Fibroblast of skin of abdomen (primary cell): ENCODE results near the gene APPL2.

ENCODE experiments used
- DNase-seq: peaks from one replicate; pipeline ENCODE4 v3.0.0-alpha.2; 2013

Gene APPL2

GRCh38 chr12:105222726-105223351 lies 13.1 kb downstream of the APPL2 start:
- DNase-seq = peak; percentile 58

DNA sequence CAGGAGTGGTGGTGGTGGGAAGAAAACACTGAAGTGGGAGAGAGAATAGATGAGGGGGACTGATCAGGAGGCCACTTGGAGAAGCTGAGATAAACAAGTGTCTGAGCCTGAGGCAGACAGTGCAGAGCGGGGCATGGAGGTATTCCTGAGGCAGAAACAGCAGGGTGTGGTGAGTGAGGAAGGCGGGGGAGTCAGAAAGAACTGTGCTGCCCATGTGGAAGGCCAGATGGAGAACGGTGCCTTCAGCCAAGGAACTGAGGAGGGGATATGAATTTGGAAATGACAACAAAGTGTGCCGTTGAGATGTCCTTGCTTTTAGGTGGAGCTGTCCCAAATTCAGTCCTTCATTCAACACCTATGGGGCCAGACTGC lies 13.7 kb downstream of the APPL2 start:
- DNase-seq = no peak

DNA sequence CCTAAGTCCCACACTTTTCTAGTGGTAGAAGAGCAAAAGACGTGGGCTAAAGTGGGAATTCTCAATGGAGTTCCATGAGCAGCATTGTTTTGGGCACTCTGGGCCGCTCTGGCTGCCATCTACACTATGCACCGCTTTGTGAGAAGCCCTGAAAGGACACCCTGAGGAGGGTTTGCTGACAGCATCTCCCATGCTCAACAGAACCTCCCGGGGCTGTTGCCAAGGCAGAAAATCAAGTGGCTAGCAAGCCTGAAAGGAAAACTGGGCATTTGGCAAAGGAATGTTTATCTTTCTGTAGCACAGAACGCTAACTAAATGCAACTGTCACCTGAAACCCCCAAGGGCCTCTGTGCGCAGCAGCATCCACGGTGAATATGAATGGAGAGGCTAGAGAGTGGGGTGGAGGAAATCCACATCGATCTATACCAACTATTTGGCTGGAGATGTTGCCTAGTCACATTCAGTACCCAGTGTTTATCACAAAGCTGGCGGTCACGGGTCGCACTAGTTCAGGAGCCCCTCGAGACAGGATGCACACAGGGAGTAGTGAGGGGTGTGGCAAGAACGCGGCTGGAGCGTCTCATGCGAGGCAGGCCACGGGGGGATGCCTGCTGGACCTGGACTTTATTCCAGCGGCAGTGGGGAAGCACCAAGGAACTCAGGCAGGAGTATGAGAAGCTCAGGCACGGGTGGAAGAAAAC lies 14.2 kb downstream of the APPL2 start:
- no peak for DNase-seq

DNA sequence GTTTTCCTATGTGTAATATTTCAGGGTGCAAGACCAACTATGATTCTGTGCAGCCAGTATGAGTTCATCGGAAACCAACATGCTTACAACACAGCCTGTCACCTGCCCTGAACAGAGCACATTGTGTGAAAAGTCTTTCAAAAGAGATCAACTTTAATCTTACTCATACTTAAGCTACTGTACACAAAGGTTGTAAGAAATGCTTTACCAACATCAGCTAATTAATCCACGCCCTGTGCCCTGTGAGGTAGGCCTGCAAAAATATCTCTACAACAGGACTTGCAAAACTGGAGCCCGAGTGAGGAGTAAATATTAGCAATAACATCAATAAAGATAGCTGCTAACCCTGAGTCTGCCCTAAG lies 15.1 kb downstream of the APPL2 start:
- DNase-seq = no peak

GRCh38 chr12:105220150-105220928 lies 15.6 kb downstream of the APPL2 start:
- DNase-seq = no peak

- DNase-seq = no peak
Measured at GRCh38 chr12:105219261-105220028, 16.5 kb downstream of the APPL2 start.

- peak; percentile 43 for DNase-seq
Measured at GRCh38 chr12:105218434-105218833, 17.5 kb downstream of the APPL2 start.

DNA sequence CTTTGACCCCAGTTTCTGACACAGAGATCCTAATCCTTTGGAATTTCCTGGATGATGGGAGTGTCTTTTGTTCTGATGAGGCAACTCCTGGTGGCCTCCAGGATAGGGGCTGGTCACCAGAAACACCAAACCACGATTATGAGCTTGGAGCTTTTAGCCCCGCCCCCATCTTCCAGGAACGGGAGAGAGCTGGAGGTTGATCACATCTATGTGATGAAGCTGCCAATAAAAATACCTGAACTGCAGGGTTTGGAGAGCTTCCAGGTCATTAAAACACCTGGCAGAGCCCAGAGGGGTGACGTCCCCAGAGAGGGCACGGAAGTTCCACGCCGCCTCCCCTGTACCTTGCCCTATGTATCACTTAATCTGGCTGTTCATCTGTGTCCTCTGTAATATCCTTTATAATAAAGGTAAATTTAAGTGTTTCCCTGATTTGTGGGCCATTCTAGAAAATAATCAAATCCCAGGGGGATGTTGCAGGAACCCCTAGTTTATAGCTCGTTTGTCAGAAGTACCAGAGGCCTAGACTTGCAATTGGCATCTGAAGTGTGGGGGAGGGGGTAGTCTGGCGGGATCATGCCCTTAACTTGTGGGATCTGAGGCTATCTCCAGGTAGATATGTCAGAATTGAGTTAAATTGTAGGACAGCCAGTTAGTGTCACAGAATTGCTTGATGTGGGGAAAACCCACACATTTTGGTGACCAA lies 21.2 kb downstream of the APPL2 start:
- DNase-seq = peak; percentile 45

DNA sequence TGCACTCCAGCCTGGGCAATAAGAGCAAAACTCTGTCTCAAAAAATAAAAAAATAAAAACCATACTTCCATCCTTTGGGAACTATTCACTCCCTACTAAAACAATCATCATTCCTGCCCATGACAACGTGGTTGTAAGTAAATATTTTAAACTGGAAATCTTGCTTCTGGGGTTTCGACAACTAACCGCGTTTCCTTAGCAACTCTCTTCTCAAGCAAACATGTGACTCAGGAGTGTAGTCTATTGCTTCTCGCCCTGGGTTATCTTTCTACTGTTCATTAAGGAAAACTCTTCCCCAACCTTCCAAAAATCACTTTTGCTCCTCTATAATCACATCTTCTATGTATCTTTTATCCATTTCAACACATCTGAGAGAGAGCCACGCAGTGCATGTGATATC lies 21.8 kb downstream of the APPL2 start:
- peak; percentile 40 for DNase-seq

GRCh38 chr12:105212438-105212837 lies 23.5 kb downstream of the APPL2 start:
- DNase-seq = peak; percentile 90

GRCh38 chr12:105209091-105209490 lies 26.9 kb downstream of the APPL2 start:
- DNase-seq = no peak

- no peak for DNase-seq
Measured at GRCh38 chr12:105206686-105207374, 29.1 kb downstream of the APPL2 start.

DNA sequence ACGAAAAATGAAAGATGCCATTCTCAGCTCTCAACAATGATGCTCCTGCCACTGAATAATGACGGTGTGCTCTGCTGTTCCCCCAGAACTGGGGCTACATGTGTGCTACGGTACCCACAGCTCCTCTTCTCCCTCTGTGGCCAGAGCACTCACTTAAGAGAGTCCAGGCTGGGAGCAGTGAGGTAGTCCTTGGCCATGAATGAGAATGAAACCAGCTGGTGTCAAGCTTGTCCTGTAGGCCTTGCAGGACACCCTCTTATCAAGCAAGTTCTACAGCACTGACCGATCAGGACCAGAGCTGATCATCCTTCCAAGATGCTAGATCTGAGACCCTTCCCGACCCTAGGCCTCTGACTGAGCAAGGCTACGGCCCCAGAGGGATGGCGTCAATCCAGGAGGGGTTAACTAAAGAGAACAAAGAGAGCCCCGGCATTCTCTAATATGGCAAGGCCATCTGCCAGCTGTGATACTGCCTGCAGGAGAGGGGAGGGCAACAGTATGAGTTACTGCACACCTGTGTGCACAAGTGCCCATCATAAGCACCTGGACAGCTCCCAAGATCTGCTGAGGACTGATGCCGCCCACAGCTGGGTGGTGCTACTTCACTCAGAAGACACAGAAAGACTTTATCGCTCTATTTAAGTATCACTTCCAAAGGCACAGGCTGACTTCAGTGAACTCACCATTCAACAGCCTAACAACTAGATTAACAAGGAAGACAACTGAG lies 30.5 kb downstream of the APPL2 start:
- DNase-seq = no peak

DNA sequence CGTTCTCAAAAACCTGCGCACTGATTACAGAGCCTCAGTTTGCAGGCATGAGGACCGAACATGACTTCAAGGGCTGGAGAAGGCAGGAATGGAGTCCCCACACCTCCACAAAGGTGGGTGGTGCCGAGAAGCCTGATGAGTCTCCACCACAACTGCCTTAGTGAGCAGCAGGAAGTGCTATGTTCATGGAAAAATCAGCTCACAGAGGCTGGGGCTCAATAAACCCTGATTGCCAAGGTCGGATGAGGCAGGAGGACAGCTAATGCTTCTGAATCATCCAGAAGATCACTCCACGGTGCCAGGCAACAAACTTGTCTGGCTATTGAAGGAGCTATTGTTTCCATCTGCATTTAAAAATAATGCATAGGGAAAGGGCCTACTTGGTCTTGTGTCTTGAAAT lies 31.1 kb downstream of the APPL2 start:
- DNase-seq = peak; percentile 62

- no peak for DNase-seq
Measured at GRCh38 chr12:105204127-105204526, 31.8 kb downstream of the APPL2 start.

DNA sequence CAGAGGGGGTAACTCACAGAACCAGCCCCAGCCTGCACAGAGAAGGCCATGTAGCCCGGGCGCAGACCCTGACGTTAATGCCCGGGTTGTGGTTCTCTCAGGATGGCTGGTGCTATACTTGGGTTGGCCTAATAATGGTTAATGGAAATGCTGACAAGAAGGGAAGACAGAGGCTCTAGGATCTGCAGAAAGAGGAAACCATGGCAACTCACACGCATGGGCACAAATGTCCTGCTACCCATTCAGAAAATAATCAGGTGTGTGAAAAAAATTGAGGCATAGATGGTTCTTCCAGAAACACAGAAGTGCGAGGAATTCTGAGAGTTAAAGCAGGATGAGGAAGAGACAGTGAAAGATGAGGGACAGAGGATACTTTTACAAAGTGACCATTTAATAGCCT lies 33.8 kb downstream of the APPL2 start:
- DNase-seq = no peak

DNA sequence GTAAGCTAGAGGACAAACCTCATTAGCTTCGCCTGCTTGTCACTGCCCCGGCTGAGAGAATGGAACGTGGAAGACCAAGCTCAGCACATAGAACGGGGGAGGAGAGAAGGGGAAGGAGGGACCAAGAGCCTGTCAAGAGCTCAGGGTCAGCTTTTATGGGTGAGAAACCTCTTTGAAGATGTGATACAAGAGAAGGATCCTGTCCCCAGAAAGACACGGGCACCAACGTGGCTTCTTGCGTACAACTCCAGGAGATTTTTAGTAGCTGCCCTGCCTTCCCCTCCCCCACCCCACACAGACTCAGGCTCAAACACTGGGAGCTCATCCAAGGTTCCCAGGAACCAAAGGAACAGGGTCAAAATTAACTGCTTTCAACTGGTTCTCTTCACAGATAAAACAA lies 34.7 kb downstream of the APPL2 start:
- DNase-seq = no peak

DNA sequence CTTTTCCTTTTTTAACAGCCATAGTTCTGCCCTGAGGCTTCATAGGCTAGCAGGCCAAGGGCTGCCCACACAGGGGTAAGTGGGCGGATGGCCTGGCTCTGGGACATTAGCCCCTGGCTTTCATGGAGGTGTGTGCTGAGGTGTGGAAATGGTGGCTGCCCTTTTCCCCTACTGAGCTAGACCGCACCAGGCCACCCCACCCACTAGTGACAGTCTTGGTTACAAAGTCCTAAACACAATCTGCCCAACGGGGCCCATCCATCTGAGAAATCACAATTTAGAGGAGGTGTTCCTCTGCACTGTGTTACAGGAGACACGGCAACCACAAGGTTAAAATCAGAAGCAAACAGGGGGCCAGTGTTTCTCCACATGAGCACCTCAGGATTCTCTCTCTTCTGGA lies 35.6 kb downstream of the APPL2 start:
- no peak for DNase-seq

DNA sequence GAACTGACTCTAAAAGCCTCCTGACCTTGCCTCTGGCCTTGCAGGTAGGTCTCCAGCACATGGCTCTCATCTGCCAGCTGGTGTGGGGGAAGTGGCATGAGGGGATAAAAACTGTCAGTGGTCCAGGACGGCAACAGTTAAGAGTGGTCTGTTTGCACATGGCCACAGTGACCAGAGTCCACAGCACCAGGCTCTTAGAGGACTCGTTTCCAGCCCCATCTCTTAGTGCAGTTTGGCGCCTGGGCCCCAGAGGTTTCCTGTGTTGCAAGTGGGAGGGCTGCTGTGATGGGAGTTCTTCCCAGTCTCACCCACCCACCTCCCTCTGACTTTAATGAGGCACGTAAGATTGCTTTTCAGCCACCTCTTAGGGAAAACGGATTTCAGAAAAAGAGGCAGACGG lies 37.0 kb downstream of the APPL2 start:
- no peak for DNase-seq

DNA sequence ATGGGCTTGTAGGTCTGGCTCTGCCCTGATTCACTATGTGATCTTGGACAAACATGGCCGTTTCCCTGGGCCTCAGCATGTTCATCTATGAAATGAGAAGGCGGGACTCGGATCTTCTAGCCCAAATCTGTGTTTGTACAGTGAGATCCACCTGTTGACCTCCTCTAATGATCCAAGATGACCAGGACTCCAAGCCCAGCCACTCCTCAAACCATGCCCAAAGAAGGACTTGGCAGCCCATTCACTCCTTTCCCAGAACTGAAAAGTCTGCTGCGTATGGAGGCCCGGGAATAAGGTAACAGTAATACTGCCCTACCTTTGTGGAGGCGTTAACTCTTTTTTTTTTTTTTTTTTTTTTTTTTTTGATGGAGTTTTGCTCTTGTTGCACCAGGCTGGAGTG lies 39.9 kb downstream of the APPL2 start:
- no peak for DNase-seq

DNA sequence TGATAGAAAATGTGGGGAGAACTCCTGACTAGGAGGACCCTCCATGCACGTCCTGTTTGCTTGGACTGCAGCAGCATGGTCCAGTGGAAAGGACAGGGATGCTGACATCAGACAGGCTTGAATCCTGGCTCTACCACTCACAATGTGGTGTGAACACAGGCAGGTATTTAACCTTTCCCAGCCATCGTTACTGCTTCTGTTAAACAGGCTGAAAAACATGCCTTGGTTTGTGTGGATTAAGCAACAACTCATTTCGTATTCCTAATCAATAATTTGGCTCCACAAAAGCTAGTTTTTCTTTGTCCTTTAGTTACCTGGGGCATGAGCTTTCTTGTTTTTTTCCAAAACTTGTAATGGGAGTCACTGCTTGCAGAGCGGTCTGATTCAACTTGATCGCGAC lies 41.0 kb downstream of the APPL2 start:
- no peak for DNase-seq
